ENCODE results near the gene TPD52L1.

Gene TPD52L1

DNA sequence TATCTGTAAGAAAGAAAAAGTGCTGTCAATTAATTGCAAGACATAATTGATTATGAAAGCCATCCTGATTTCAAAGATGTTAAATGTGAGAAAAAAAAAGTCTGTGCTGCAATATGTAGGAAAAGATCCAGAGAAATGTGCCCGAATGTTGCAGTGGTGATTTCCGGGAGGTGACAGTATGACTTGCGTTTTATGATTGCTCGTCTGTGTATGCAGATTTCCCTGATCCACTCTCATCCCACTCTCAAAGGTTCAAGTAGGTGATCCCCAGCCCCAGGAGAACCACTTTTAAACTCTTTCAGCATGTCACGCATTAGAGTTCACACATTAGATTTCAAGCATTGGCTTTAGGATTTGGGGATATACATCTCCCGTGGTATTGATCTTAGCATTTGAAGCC is 57.8 kb downstream of the TPD52L1 start:
- DNase-seq, result no peak

DNA sequence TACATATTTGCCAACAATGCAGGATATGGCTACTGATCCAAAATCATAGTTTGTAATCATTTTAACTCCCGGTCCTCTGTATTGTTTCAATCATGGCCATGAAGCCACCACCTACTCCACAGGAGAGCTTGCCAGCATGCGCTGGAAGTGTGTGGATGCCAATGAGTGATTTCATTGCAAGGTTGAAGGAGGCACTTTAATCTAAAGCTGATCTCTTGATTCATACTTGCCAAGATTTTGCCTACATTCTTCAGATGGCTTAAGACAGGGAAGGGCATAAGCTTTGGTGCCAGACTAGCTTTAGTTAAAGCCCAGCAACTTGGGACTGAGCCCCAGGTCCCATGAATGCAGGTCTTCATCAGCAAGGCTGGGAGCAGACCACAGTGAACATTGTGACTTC is 58.8 kb downstream of the TPD52L1 start:
- no peak for DNase-seq

DNA sequence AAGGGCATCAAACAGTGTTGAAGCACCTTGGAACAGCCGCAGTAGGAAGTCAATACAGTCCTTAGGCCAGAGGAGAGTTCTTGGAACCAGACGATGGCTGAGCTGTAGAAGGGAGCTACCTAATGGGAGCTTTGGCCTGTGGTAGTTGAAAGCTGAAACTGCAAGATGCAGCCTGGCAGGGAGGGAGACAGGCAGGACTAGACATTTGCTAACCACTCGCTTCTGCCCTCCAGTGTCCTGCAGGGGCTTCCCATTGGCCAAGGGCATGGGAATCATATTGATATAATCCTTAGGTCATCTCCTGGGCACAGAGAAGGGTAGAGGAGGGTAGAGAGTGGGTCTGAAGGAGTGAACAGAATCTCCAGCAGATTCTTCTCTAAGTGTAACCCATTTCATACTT is 60.4 kb downstream of the TPD52L1 start:
- DNase-seq, result no peak

DNA sequence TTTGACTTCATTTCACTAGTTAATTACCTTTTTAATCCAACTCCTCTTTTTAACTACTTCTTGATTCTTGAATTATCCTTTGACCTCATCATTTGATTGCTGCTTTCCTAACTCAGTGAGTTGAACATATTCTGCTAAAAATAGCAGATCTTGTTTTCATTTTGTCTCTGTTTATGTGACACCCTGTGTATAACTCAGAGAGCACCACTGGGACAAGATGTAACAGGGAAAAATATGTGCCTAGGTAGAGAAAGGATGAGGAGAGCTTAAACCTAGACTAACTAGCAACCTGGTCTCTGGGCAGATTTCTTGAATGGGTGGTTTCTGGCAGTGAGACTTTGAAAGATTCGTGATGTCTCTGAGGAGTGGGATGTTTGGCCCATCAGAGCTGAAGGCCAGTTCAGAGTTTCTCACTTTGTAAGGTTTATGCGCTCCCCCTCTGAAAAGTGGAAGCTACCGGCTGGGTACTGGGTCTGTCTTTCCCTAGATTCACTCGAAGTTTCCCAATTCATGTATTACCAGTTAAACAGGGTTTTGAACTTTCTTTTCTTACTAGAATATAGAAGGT is 61.8 kb downstream of the TPD52L1 start:
- DNase-seq, result no peak

DNA sequence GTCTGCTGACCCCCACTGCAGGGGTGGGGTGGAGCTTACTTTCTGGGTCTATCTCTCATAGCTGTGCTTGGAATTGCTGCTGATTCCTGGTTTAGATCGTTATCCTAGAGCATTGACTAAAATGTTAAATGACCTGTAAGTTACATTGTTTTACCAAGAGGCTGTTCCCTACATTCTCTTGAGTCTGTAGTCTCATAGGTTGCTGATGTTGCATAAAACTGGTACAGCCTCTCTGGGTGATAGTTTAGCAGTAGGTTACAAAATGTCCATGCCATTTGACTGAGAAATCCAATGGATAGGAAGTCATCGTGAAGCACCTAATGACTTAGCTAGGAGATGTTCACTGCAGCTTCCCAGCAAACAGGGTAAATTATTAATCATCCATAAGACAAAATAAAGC is 62.4 kb downstream of the TPD52L1 start:
- DNase-seq, result no peak

DNA sequence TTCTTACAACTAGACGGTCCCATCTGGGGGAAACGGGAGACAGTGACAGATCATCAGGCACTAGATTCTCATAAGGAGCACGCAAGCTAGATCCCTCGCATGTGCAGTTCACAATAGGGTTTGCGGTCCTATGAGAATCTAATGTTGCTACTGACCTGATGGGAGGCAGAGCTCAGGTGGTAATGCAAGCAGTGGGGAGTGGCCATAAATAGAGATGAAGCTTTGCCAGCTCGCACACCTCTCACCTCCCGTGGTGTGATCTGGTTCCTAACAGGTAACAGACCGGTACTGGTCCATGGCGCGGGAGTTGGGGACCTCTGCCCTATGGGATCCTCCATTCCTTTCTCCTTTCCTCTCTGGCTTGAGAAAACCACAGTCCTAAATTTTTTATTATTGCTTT is 63.8 kb downstream of the TPD52L1 start:
- no peak for DNase-seq

DNA sequence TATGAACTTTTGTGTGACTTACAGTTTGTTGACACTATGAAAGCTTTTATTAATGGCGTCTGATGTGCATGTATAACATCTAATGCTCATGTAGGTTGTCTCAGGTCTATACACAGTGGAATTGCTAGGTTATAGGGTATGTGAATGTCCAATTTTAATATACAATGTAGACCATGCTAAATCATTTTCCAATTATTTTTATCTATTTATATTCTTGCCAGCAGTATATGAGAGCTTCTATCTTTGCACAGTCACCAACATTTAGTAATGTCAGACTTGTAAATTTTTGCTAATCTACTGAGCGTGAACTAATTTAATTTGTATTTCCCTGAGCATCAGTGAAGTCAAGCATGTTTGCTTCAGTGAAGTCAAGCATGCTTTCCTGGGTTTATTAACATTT is 64.4 kb downstream of the TPD52L1 start:
- DNase-seq, result no peak

DNA sequence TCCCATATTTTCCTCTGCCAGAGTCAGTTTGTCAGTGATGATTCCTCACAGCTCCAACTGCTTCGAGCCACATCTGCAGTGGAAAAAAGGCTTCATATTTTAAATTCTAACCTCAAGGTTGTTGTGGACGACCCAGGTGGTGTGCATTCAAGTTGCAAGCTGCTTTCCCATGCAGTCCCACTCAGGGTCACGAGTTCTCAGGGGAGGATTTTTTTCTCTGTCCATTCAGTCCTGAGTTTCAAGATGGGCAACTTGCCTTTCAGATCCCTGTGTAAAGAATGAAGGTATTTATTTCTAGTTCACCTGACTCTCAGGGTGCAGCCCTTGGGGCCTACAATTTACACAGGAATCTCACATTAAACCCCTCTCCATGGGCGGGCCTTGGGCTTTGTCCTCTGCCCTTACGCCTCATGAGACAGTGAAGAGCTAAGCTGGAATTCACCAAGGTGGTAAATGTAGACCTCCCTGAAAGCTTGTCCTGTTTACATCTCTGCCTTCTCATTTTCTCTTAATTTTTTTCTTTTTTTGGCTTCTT is 65.9 kb downstream of the TPD52L1 start:
- no peak for DNase-seq

DNA sequence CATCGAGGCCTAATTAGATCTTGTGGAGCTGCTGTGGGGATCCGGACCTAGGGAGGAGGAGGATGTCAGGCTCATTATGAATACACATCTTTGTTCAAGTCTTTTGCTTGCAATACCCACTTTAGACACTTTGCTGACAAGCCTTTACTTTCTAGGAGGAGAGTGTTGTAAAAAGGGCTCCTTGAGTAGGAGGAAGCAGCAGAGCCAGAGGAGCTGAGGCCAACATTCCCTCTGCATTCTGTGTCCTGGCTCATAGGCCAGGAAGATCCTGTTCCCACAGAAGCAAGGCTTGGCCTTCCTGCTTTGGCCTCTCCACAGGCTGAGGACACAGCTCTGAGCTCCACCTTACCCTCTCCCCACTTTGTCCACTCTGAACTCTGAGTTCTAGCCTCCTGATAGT is 67.1 kb downstream of the TPD52L1 start:
- DNase-seq, result no peak

DNA sequence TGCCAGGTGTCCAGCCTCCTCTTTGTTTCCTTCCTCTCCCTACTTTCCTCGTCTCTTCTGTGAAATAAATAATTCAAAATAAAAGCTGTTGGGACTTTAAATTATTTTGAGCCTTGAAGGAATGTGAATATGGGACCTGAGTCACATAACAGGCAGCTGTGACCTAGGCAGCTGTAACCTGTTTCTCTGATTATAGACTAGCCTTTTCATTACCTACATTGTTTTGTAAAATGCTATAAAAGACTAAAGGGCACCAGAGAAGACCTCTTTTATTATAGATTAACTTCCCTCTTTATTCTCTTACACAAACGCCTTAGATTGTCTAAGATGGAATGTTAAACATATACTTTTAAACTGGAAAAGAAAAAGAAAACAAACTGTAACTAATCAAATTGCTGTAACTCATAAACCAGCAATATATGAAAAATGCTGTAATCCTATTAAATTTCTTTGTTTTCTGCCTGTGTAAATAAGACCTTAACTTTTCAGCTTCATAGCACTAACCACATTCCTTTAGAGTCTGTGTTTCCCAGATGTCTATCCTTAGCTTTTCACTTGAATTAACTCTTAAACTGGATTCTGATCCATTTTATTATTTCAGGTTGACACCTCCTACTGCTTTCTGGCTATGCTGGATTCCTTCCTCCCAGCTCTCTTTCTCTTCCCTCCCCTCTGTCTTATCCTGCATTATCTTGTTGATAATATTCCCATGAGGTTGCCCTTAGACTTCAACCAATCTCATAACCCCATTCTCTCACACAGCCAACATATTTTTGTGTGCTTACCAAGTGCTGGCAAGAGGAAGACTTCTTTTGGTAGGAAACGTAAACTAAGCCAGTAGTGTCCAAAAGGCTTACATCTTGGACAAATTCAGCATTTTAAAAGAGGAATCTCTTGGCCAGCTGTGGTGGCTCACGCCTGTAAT is 69.2 kb downstream of the TPD52L1 start:
- DNase-seq, result no peak

DNA sequence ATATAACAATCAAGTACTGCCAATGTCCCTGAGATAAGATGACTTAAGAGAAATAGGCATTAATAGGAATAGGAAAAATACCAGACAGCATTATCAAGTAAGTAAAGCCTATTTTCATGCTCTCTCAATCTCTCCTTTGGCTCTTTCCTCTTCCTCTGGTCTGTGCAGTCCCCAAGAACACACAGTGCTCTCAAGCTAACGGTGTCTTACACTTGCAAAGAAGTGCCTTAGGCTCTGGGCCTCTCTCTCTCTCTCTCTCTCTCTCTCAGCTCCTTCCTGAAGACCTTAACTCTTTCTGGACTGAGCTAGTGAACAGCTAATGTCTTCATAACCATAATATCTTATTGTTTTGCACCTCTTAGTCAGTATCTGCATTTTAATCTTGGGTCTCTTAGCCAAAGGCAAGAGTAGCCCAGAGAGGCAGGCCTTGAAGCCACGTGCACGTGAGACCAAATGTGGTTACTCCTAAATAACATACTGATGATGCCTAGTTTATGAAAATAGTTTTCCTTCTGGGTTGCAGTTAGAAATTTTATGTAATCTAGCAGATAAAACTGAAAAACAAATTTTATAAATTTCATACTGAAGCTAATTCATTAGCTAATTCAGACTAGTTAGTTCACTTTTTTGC is 70.8 kb downstream of the TPD52L1 start:
- peak; percentile 35 for DNase-seq

DNA sequence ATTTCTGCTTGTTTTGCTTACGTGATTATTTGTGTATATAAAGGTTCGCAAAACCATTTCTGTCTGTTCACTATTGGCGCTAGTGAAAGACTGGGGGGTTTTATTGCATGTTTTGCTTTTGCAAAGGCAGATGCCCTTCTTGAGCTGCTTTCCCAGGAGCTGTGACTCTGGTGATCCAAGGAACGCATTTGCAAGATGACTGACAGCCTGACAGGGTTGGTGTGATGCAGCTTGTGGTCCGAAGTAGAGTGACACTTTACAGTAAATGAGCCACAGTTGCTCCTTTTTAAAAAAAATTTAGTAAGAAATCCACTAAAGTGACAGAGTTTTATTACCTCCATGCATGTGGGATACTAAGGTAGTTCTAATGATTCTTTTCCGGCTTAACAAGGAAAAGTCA is 73.7 kb downstream of the TPD52L1 start:
- no peak for DNase-seq

DNA sequence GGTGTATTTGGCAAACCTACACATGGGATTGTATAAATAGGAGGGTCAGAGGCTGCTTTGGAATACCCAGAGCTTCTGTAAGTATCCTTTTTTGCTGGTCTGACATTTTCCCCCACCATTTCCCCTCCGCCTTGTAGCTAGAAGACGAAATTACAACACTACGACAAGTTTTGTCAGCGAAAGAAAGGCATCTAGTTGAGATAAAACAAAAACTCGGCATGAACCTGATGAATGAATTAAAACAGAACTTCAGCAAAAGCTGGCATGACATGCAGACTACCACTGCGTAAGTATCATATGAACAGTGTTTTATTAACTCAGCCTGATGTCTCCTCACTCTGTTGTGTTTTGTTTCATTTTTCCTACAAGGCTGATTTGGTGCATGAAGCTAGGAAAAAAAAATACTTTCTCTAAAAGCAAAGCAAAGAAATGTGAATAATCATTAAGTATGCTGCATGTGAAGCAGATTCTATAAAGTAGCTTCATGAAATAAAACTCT is 75.5 kb downstream of the TPD52L1 start:
- DNase-seq, result no peak

DNA sequence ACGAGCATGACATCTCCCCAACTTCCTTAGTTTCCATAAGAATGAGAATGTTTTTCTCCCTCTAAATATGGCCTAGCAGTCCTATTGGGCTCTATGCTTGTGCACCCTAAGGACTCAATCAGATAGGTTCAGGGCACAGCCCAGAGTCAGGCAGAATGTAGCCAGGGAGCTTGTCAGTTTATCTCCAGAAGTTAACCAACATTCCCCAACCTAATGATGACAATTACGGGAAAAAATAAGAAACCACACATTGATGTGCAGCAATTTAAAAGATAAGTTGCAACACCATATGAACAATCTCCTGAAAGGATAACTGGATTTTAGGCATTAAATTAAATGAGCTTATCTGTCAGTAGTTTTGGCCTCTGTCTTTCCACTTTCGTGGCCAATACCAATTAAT is 77.1 kb downstream of the TPD52L1 start:
- DNase-seq, result no peak

DNA sequence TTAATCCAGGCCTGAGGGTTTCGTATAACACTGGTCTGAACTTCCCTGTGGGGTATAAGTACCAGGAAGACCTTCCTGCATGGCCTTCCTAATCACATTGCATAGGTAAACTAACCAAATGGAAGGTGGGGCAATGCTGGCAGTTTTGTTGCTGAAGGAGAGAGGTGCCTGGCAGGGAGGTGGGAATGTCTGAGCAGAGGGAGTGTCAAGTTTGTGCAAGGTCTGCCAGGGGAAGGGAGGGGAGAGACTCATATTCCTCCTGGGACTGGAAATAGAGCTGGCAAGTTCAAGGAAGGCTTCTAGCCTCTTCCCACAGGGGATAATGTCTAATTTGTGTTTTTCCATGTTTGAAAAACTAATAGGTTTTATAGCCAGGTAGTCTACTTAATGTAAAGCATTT is 77.6 kb downstream of the TPD52L1 start:
- no peak for DNase-seq

DNA sequence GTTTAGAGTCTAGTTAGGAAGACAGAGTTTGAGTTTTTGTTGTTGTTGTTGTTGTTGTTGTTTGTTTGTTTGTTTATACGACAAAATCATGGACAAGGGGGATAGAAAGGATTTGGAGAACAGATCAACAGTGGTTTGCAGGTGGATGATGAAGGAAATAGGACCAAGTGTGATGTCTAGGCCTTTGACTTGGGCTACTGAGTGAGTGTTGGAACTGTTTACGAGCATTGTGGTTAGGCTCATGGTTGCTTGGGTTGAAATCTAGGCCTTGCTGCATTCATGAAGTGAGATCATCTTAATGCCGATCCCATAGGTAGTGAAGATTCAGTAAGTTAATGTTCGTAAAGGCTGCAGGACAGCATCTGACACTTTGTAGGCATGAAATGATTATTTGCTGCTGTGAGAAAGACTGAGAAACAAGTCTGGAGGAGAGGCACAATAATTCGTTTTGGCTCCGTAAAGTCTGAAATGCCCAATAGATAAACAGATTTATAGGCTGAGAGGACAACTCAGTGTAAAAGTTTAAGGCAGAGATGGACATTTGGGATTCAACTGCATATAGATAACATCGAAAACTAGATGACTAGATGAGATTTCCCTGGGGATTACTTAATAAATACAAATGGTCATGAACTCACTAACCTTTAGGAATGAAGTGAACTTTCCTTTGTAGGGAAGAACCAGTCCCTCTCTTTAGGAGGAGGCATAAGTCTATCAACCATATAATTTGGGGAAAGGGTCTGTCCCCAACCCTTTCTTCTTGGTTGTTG is 78.2 kb downstream of the TPD52L1 start:
- DNase-seq, result peak; percentile 21

DNA sequence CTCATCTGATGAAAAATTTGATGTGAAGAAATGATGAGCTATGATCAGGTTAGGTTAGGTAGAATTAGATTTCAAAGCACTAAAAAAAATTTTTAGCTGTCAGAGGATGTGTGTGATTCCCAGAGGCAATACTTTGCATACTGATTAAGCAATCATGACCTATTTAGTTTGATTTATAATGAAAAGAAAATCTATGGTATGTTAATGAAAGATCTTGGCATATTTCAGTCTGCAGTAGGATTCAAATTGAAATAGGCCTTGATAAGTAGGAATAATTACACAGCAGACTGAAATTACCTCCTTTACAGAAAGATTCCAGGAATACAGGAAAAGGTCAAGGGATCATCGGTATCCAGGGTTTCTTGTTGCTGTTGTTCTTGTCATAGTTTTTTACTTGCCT is 78.9 kb downstream of the TPD52L1 start:
- DNase-seq, result peak; percentile 26

DNA sequence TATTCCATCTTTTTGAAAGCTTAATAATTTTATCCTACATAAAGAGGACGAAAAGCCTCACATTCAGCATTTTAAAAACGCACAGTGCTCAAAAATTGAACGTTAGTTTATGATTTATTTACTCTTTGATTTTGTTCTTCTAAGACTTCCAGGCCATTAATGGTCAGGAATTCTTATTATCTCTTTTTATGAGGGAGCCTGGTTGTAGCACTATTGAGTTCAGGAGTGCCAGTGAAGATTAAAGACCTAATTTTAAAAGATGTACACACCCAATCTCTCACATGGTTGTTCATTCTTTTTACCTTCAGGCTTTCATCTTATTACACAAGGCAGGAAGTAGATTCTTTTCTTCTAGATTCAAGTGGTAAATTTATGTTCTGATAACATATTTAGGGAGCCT is 79.6 kb downstream of the TPD52L1 start:
- DNase-seq, result no peak

DNA sequence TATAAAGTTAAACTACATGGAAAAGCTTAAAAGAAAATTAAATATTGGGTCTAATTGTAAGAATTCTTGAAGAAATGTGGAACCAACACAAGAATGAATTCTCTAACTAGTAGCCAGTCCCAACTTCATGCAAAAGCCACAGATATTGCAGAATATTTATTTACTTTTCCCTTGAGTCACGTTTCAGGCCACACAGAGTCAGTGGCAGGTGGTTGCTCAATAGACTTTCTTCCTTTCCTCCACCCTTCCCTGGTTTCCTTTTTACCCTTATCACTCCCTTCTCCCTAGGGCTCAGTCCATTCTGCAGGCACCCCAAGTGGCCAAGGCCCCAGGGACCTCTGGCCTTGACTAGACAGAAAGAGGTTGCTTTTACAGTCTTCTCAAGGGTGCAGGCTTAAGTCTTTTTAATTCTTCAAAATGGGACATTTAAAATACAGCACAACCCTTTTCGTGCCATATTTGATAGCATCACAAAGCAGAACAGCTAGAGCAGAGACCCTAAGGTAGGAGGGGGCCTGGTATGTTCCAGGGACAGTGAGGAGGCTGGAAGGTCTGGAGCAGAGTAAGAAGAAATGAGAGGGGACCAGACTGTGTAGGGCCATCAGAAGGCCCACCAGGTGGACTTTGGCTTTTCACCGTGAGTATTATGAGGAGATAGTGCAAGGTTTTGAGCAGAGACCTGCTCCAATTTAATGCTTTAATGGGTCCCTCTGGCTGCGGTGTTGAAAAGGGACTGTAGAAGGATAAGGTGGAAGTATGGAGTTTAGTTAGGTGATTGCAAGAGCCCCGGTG is 83.2 kb downstream of the TPD52L1 start:
- peak; percentile 50 for DNase-seq

DNA sequence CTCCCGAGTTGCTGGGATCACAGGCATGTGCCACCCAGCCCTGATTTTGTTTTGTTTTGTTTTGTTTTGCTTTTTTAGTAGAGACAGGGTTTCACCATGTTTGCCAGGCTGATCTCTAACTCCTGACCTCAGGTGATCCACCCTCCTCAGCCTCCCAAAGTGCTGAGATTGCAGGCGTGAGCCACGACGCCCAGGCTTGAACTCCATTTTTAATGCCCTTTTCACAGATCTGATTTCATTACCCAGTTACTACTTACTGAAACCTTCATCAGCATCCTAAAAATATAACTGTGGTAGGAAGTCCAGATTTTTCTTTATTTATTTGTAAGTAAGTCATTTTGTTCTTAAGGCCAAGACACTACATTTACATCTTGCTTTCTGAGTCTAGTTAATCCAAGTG is 84.2 kb downstream of the TPD52L1 start:
- no peak for DNase-seq

DNA sequence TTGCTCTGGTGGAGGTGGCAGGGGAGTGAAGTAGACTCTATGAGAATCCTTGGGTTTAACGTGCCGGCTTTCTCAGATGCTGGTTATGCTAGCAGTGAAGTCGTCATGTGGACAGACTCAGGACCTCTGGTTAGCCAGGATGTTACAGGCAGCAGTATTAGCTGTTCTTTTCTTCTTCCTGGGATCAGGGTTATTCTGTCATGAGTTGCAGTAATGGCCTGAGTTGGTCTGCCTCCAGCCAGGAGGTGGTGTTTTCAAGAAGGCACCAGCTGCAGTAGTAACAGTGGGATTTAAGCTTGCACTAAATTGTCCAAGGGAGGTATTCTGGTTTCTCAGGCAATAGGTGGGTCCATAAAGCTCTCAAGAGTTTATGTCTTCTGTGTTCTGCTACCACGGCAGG is 91.5 kb downstream of the TPD52L1 start:
- no peak for DNase-seq

Data from EL (cell line).